Activated CD4-positive, alpha-beta T cell treated with anti-CD3 and anti-CD28 coated beads, Interleukin-2, amount 50 U/mL, for 4 hours (primary cell): ENCODE measurements around the gene MTHFS.
A peak's percentile ranks its signal among the peaks of the same experiment; 100 is the strongest.
"Not testable (repeated sequence)": the region's sequence is repeated elsewhere in the genome, so short reads cannot be mapped to it uniquely, and the experiment has no call there.

Experiments used
- DNase-seq, 2 experiments: peaks; one replicate each; pipeline ENCODE4 v3.0.0-alpha.2; 2020

The MTHFS gene

GRCh38 chr15:79896634-79897379 lies at the start of gene MTHFS:
TSS of gene MTHFS (minus strand) at chr15:79897014. CDS start at chr15:79896988, 26 bp downstream.
- DNase-seq, result peak; percentile 62 to 66

- DNase-seq, result no peak
Observed at GRCh38 chr15:79944622-79945021, 47.8 kb upstream of the MTHFS start.

GRCh38 chr15:79943820-79944219 lies 47.0 kb upstream of the MTHFS start:
- no peak for DNase-seq

GRCh38 chr15:79942741-79943481 lies 46.1 kb upstream of the MTHFS start:
- no peak for DNase-seq

DNA sequence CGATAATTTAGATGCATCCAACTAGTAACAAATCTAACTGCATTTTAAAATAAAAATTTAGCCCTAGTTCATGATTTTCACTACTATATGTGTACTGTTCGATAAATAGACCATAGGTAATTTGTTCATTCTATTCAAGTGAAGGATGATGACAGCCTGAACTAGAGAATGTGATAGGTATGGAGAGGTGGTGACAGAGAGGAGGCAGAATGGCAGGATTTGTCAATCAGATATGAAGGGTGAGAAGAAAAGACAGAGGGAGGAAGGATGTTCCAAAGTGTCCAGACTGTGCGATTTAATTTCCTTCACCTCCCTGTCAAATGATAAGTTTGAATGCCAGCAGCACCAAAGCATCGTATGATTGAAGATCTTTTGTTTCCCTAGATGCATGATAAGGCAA lies 42.6 kb upstream of the MTHFS start:
- DNase-seq, result no peak

- no peak for DNase-seq
Observed at GRCh38 chr15:79938143-79938542, 41.3 kb upstream of the MTHFS start.

GRCh38 chr15:79935556-79936201 lies 38.9 kb upstream of the MTHFS start:
- DNase-seq, result not testable (repeated sequence)

DNA sequence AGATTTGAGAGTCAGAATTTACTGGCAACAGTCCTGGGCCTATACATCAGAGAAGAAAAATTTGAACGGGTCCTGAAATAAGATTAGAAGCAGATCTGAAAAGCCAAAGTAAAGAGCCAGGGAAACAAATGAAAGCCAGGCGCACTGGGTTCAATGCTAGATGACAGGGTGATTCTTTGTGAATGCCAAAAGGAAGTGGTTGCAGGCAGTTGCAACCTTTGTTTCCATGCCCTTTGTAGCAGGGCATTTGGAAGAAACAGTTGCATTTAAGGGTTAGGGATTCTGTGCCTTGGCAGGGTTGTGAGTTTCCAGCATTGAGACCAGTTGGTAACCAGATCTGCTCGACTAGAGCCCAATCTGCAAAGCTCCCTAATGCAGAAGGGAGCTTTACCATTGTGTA lies 36.4 kb upstream of the MTHFS start:
- DNase-seq, result no peak

GRCh38 chr15:79932447-79932846 lies 35.6 kb upstream of the MTHFS start:
- DNase-seq, result no peak

DNA sequence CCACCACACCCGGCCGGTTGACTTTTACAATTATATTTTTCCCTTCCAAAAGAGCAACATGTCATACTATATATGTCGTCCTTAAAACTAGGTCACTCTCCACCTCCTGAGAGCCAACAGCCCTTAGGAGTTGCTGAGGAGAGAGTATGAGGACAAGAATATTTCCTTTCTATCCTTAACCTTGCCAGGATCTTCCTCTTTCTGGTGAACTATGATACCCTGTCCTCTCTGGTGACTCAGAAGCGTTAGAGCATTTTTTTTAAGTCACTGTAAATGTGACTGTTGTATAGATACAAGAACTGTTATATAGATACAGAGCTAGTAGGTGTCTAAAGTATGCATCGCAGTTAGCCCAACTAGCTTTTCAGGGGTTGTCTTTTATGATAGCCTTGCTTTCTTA lies 33.7 kb upstream of the MTHFS start:
- DNase-seq, result no peak

DNA sequence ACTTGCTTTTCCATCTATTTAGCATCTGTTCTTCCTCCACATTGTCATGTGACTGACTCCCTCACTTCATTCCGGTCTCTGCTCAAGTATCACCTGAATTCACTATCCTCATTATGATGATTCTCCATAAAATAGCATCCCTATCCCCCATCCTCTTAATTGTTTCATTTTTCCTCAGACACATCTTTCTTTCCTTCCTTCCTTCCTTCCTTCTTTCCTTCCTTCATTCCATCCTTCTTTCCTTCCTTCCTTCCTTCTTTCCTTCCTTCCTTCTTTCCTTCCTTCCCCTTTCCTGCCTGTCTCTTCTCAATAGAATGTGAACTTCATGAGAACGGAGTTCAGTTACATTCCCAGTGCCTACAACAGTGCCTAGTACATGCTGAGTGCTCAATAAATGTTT lies 32.6 kb upstream of the MTHFS start:
- DNase-seq, result no peak

GRCh38 chr15:79926116-79926515 lies 29.3 kb upstream of the MTHFS start:
- DNase-seq, result not testable (repeated sequence)

DNA sequence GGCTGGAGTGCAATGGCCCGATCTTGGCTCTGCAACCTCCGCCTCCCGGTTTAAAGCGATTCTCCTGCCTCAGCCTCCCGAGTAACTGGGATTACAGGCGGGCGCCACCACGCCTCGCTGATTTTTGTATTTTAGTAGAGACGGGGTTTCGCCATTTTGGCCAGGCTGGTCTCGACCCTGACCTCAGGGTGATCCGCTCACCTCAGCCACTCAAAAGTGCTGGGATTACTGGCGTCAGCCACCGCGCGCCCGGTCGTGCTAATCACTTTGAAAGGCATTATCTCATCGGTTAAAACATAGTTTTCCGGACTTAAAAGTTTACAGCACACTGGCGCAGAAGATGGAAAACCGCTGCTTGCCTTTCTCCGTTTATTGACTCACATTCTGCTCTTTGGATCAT lies 27.6 kb upstream of the MTHFS start:
- DNase-seq, result no peak

- DNase-seq, result peak; percentile 95 to 97
Observed at GRCh38 chr15:79923515-79924169, 26.8 kb upstream of the MTHFS start.

DNA sequence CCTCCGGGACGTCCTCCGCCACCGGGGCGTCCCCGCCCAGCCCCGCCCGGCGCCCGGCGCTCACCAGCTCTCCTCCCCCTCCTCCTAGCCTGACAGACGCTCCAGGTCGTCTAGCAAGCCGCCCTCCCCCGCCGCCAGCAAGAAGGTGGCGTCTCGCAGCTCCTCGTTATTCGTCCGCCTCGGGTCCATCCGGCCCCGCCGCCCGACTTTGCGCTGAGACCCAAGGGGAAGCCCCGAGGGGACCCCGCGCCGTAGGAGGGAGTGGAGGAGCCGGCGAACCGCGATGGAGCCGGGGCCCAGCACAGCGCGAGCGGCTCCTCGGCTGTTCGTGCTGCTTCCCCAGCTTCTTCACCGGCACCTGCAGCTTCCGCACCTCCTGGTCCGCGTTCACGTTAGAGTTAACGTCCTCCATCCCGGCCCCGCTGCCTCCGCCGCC lies 26.3 kb upstream of the MTHFS start:
- DNase-seq, result peak; percentile 57 to 70

DNA sequence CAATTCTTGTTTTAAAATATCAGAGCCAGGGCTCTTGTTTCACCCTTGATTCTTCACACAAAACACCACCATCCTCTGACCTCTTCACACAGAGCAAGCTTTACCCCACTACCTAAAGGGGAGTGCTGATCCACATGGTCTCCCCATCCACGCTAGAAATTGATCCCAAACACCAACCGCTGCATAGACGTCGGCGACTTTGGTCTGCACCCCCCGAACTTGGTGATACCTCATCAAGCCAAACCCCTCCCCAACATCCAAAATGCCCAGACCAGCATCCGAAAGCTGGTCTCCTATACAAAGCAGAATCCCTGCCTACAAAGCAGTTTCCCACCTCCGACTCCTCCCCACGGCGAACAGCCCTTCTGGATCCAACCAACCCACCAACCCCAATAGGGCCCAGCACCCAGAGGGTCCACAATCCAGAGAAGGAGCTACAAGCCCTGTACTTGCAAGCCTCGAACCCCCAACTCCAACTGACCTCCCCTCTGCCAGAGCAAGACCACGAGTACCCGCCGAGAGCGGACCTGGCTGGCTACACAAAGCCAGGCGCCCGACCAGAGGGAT lies 25.8 kb upstream of the MTHFS start:
- DNase-seq, result no peak

DNA sequence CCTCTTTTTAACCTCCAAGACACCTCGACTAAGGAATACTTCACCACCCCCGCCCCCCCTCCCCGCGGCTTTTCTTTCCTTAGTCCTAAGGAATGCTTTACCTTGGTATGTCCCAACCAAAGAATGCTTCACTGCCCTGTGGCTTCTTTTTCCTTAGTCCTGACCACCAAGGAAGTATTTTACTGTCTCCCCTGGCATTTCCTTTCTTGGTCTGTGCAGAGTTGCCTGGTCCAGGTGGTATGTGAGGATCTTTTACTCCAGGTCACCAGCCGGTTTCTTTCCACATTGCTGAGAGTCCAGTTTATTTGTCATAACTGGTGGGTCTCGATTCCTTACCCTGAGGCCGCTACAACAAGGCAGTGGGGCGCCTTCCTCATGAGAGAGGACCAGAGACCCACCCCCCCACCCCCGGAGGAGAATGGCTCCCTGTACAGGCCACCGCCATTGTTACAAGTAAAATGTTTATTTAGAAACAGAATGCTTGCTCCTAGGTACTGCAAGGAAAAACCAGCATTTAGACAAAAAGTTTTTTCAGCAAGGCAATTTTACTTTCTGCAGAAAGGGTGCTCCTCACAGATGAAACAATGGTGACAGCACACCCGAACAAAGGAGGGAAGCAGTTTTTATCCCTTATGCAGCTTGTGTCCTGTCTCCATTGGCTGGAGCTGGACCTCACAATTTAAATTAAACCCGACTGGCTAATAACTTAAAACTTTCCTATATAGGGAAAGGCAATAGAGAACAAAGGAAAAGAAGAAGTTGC lies 23.1 kb upstream of the MTHFS start:
- DNase-seq, result no peak

- DNase-seq, result no peak
Observed at GRCh38 chr15:79919090-79919748, 22.4 kb upstream of the MTHFS start.

DNA sequence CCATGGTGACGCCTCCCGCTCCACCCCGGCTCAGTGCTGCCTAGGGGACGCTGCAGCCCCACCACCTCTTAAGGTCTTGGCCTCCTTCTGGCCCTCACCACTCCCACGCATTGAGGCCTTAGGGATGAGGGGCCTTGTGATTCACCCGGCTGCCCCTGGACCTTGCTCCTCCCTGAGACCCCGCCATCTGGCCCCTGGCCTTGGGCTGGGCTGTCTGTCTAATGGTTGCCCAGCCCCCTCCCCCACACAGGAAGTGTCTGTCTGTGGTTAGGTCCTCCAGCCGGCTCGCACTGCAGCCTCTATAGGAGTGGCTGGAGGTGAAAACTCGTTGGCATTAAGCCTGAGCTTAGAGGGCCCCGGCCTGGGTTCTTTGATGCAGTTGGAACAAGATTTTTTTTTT lies 21.5 kb upstream of the MTHFS start:
- no peak for DNase-seq

DNA sequence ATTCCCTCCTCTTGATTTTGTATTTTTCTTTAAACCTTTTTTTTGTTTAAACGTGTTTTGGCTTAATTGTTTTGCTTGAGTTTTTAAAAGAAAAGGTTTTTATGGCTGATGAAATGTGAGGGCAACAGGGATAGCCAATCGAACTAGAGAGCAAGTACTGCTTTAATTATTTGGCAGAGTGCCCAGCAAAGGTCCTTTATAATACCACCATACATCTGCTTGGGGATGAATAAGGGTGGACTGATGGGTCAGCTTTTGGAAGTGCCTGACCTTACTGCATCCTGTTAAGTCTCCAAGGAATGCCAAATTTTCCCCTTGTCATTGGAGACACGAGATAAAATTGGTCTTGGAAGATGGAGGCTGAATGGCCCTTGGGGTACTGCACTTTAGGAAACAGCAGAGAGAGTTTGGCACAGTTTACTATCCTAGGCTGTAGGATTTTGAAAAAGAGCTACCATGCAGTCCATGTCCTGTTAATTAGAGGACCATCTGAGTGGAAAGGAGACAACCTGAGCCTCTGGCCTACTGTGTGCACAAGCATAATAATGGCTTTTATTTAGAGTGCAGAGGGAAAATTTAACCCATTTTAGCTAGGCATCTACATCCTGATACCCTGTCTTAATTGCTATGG lies 19.8 kb upstream of the MTHFS start:
- DNase-seq, result no peak
